GM12878 (cell line): ENCODE results near the gene OR2H1. TPM values are rescaled to one million over a fixed set of nuclear protein-coding genes. Genes with fewer than 3 reads are reported as not detected.

Experiments used
- ATAC-seq: fragments of 200-7000 bp; cut with Tn5 transposase; 3 replicates; pipeline ENCODE4 v1.9.1; 2020; ENCODE audit warnings: mild to moderate bottlenecking, moderate library complexity
- BruUV-seq: library from RNA; stranded (reverse); fragments of 400-500 nt; replicated peaks from 2 replicates; lab custom pipeline; 2021; lab: Mats Ljungman, UMichigan
- CTCF ChIA-PET: fragments of 300-600 bp; sonication (Branson Sonifier 250); formaldehyde crosslinking; extraction: SDS; loops from one replicate; lab custom pipeline; 2021; ENCODE audit warnings: inconsistent platforms; lab: Yijun Ruan, JAX
- POLR2A ChIA-PET: fragments of 350-600 bp; formaldehyde crosslinking; extraction: SDS; loops from one replicate; lab custom pipeline; 2021; ENCODE audit warnings: inconsistent platforms; lab: Charles Lee
- RAD21 ChIA-PET: fragments of 300-600 bp; sonication (Branson Sonifier 250); formaldehyde crosslinking; loops from one replicate; lab custom pipeline; 2023; ENCODE audit warnings: antibody characterized with exemption; ENCODE audit not compliant: unreplicated experiment; lab: Charles Lee
- SMC1A ChIA-PET: fragments of 300-600 bp; sonication (Branson Sonifier 250); formaldehyde crosslinking; loops from one replicate; lab custom pipeline; 2023; ENCODE audit not compliant: unreplicated experiment, uncharacterized antibody; lab: Charles Lee
- DNase-seq: peaks from one replicate; pipeline ENCODE4 v3.0.0-alpha.2; 2011; ENCODE audit warnings: low read depth, low spot score
- FAIRE-seq: peaks from 3 replicates; lab custom pipeline; 2011; peaks lifted over from hg19 to GRCh38; lab: Jason Lieb, UNC
- H2AFZ ChIP-seq: 2 replicates; pipeline ENCODE4 v1.6.0; 2011; ENCODE audit warnings: low read depth, low read length, control low read depth; ENCODE audit not compliant: control insufficient read depth
- H3K27ac ChIP-seq: 2 replicates; pipeline ENCODE4 v1.5.1; 2011; ENCODE audit warnings: control low read depth; ENCODE audit not compliant: control insufficient read depth, insufficient read depth
- H3K27me3 ChIP-seq, 2 experiments: replicated peaks in 1 of 2; 2 replicates each; pipeline versions ENCODE4 v1.6.0 to v1.6.1; 2011; ENCODE audit warnings: low read length in 1 of 2; ENCODE audit not compliant: control insufficient read depth in 2 of 2, insufficient read depth in 2 of 2
- H3K36me3 ChIP-seq, 2 experiments: 2 replicates each; pipeline ENCODE4 v1.5.1; 2011; ENCODE audit warnings: low read length in 1 of 2; ENCODE audit not compliant: control insufficient read depth in 2 of 2, insufficient read depth in 2 of 2
- H3K4me1 ChIP-seq: 2 replicates; pipeline ENCODE4 v1.6.1; 2011; ENCODE audit warnings: mild to moderate bottlenecking, low read length, moderate library complexity, mixed read lengths; ENCODE audit not compliant: control insufficient read depth, insufficient read depth
- H3K4me2 ChIP-seq: 2 replicates; pipeline ENCODE4 v1.6.0; 2011; ENCODE audit warnings: control low read depth; ENCODE audit not compliant: control insufficient read depth, insufficient read depth
- H3K4me3 ChIP-seq: fragments of 200-600 bp; sonication (generic); 2 replicates; pipeline ENCODE4 v1.5.1; 2016
- H3K79me2 ChIP-seq: 2 replicates; pipeline ENCODE4 v1.6.0; 2011; ENCODE audit warnings: low read length; ENCODE audit not compliant: control insufficient read depth, insufficient read depth
- H3K9ac ChIP-seq: 2 replicates; pipeline ENCODE4 v1.8.0; 2011; ENCODE audit warnings: low read length, control low read depth, mixed read lengths; ENCODE audit not compliant: control insufficient read depth, insufficient read depth
- H3K9me3 ChIP-seq: replicated peaks from 3 replicates; pipeline ENCODE4 v1.5.1; 2011; ENCODE audit warnings: mild to moderate bottlenecking, low read length; ENCODE audit not compliant: control insufficient read depth, insufficient read depth
- H4K20me1 ChIP-seq: 2 replicates; pipeline ENCODE4 v1.6.0; 2011; ENCODE audit not compliant: control insufficient read depth, insufficient read depth
- CBX3 ChIP-seq: fragments of 200-600 bp; sonication (generic); IDR thresholded peaks from 2 replicates; pipeline ENCODE4 v1.6.1; 2016; ENCODE audit warnings: low read depth, borderline replicate concordance
- CREM ChIP-seq: IDR thresholded peaks from 2 replicates; pipeline ENCODE4 v1.6.1; 2014; ENCODE audit warnings: antibody characterized with exemption, low read depth
- EED ChIP-seq: sonication (generic); IDR thresholded peaks from 2 replicates; pipeline ENCODE4 v1.6.1; 2016; ENCODE audit warnings: antibody characterized with exemption, low read depth
- HDAC2 ChIP-seq: fragments of 200-600 bp; sonication (generic); IDR thresholded peaks from 2 replicates; pipeline ENCODE4 v1.6.1; 2017
- IKZF1 ChIP-seq: fragments of 450-650 bp; conservative IDR thresholded peaks from 2 replicates; pipeline ENCODE4 v1.6.1; 2017; ENCODE audit warnings: antibody characterized with exemption, mild to moderate bottlenecking
- IKZF2 ChIP-seq, 2 experiments: fragments of 450-650 bp; IDR thresholded peaks; 2 replicates each; pipeline ENCODE4 v1.6.1; 2017; ENCODE audit warnings: mild to moderate bottlenecking in 2 of 2, moderate library complexity in 2 of 2
- KLF5 ChIP-seq: fragments of 450-650 bp; IDR thresholded peaks from 2 replicates; pipeline ENCODE4 v1.6.1; 2014; ENCODE audit warnings: mild to moderate bottlenecking; ENCODE audit not compliant: partially characterized antibody
- MEF2B ChIP-seq: fragments of 450-650 bp; IDR thresholded peaks from 2 replicates; pipeline ENCODE4 v1.6.1; 2018; ENCODE audit warnings: mild to moderate bottlenecking, moderate library complexity; ENCODE audit not compliant: partially characterized antibody, poor library complexity, severe bottlenecking
- MTA3 ChIP-seq: IDR thresholded peaks from 2 replicates; pipeline ENCODE4 v1.6.1; 2012; ENCODE audit warnings: low read length, inconsistent platforms, borderline replicate concordance
- MYB ChIP-seq: fragments of 150-350 bp; IDR thresholded peaks from 2 replicates; pipeline ENCODE4 v1.6.1; 2014; ENCODE audit warnings: mild to moderate bottlenecking, low read depth, low read length, borderline replicate concordance
- PAX5 ChIP-seq: IDR thresholded peaks from 2 replicates; pipeline ENCODE4 v1.6.1; 2011; ENCODE audit warnings: low read depth, low read length, borderline replicate concordance
- RELA ChIP-seq: fragments of 450-650 bp; IDR thresholded peaks from 2 replicates; pipeline ENCODE4 v1.8.0; 2014; ENCODE audit warnings: borderline replicate concordance; ENCODE audit not compliant: partially characterized antibody
- RUNX3 ChIP-seq: IDR thresholded peaks from 2 replicates; pipeline ENCODE4 v1.6.1; 2012; ENCODE audit warnings: low read length, inconsistent platforms
- SMC3 ChIP-seq: IDR thresholded peaks from 2 replicates; pipeline ENCODE4 v1.6.1; 2011; ENCODE audit warnings: low read length, improper control_type of control experiment, borderline replicate concordance
- SP1 ChIP-seq: IDR thresholded peaks from one replicate; pipeline ENCODE4 v1.6.1; 2011; ENCODE audit warnings: low read depth, low read length
- TCF7 ChIP-seq: IDR thresholded peaks from 2 replicates; pipeline ENCODE4 v1.6.1; 2014; ENCODE audit warnings: antibody characterized with exemption, borderline replicate concordance
- ZBED1 ChIP-seq: IDR thresholded peaks from 2 replicates; pipeline ENCODE4 v1.6.1; 2016; ENCODE audit warnings: borderline replicate concordance
- ZNF24 ChIP-seq: fragments of 450-650 bp; IDR thresholded peaks from 2 replicates; pipeline ENCODE4 v1.6.1; 2017; ENCODE audit warnings: antibody characterized with exemption, mild to moderate bottlenecking
- WGBS: methylation state at CpG from one replicate; pipeline ENCODE4 v1.1.6; 2016; ENCODE audit warnings: low lambda C conversion rate; ENCODE audit not compliant: insufficient replicate concordance, insufficient coverage; ENCODE audit errors: missing lambda C conversion rate; 5-methylcytosine and 5-hydroxymethylcytosine counted together
- in situ Hi-C: fragments of 300-500 bp; cut with MboI; formaldehyde crosslinking; loops from 9 replicates; pipeline ENCODE4 v1.14.3; 2018; ENCODE audit warnings: mixed read lengths
- intact Hi-C: fragments of 100-400 bp; cut with micrococcal nuclease; formaldehyde crosslinking; loops from one replicate; pipeline ENCODE4 v1.14.2; 2022; ENCODE audit not compliant: unreplicated experiment
- polyA plus RNA-seq, 11 experiments: library from polyadenylated mRNA; depleted of rRNA in 4 of 11; unstranded in 6 of 11; stranded (reverse) in 5 of 11; fragments of >200 nt; fragmentation: Nextera tagmentation in 4 of 11; fragmentation: Illumina TruSeq in 1 of 11; extraction: Ambion mirVana in 4 of 11; extraction: Trizol in 1 of 11; gene quantifications; 1 replicate in 1 of 11; 2 replicates in 10 of 11; pipeline versions ENCODE4 v1.2.1 to v1.2.3, GENCODE V29; 2011 to 2016; ENCODE audit warnings: inconsistent platforms in 2 of 11, missing spikeins in 2 of 11, low read depth in 1 of 11
- total RNA-seq, 4 experiments: library from RNA; depleted of rRNA in 3 of 4; stranded (reverse); fragments of >200 nt in 3 of 4; fragmentation: Illumina TruSeq in 1 of 4; extraction: Trizol in 1 of 4; gene quantifications; 2 replicates each; pipeline versions ENCODE4 v1.2.1 to v1.2.3, GENCODE V29; 2013 to 2021
- TF ChIP-seq, protein P1 (sequence below): fragments of 450-650 bp; IDR thresholded peaks from 2 replicates; pipeline ENCODE4 v1.6.1; 2017; ENCODE audit warnings: mild to moderate bottlenecking
- TF ChIP-seq, protein P2 (sequence below): IDR thresholded peaks from 2 replicates; pipeline ENCODE4 v1.6.1; 2012; ENCODE audit warnings: improper control_type of control experiment, low read depth, low read length; ENCODE audit not compliant: insufficient replicate concordance

OR2H1 gene
- total and polyA plus RNA-seq, 10 of the 15 experiments (the other 5 are each of a cell fraction or from before 2014, with no cell fraction given) = not detected

- no peak for TF ChIP-seq CBX3
- TF ChIP-seq RELA = no peak
- TF ChIP-seq MEF2B = no peak
- TF ChIP-seq CREM = no peak
- no peak for TF ChIP-seq TCF7
- TF ChIP-seq, protein P1, sequence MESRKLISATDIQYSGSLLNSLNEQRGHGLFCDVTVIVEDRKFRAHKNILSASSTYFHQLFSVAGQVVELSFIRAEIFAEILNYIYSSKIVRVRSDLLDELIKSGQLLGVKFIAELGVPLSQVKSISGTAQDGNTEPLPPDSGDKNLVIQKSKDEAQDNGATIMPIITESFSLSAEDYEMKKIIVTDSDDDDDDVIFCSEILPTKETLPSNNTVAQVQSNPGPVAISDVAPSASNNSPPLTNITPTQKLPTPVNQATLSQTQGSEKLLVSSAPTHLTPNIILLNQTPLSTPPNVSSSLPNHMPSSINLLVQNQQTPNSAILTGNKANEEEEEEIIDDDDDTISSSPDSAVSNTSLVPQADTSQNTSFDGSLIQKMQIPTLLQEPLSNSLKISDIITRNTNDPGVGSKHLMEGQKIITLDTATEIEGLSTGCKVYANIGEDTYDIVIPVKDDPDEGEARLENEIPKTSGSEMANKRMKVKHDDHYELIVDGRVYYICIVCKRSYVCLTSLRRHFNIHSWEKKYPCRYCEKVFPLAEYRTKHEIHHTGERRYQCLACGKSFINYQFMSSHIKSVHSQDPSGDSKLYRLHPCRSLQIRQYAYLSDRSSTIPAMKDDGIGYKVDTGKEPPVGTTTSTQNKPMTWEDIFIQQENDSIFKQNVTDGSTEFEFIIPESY = no peak
- TF ChIP-seq HDAC2 = no peak
- TF ChIP-seq SMC3 = no peak
Observed at GRCh38 chr6:29507319-29507718, 50.4 kb downstream of the OR2H1 start (continued).

DNA sequence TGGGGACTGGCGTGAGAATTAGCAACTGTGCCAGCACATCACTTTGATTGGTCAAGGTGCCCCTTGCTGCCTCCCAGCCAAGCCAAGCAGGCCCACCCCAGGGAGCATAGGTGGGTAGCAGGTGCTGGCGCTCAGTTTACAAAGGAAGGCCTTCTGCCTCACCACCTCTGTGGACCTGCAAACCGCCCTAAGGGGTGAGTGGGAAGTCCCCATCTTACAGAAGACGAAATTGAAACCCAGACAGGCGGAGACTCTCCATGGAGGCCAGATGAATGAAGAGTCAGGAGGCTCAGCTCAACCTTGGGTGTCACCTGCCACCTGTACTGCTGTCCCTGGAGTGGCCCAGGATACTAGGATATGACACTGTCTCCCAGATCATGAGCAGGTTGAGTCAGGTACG, 52.3 kb downstream of the OR2H1 start:
- Histone ChIP-seq H3K4me3 (no peak overlapping the region), H3K9me3 (no peaks in the 10 kb centered on the region), H3K27ac (no peak overlapping the region), H3K4me2 (peak overlapping the region; percentile 41), H2AFZ (no peak overlapping the region), H3K36me3 (no peaks in the 10 kb centered on the region), H3K4me1 (peaks cover 9% of the 10 kb centered on the region), H3K9ac (no peak overlapping the region), H3K27me3 (no peaks in the 10 kb centered on the region), H4K20me1 (no peaks in the 10 kb centered on the region), H3K79me2 (no peaks in the 10 kb centered on the region)
- WGBS = 6% methylated on average over 6 of the region's 6 CpGs
- FAIRE-seq = peak; percentile 80
- DNase-seq = no peak
- ChIA-PET CTCF (interaction anchor here (1.5 kb wide), 1 partner anchor 145 kb away, joined by 4 read pairs; no protein-coding TSS in a partner anchor), SMC1A (no interaction called here), POLR2A (interaction anchor here (0.6 kb wide), 1 partner anchor 77 kb away, joined by 5 read pairs; no protein-coding TSS in a partner anchor), RAD21 (interaction anchor here (1.2 kb wide), 1 partner anchor 49 kb away, joined by 3 read pairs; no protein-coding TSS in a partner anchor)
- intact Hi-C loops (no loop called here), in situ Hi-C loops (no loop called here)
- BruUV-seq = no TSS peak
- peak; percentile 95 for ATAC-seq
- TF ChIP-seq KLF5 (no peak), PAX5 (no peak), SP1 (no peak), EED (peak; percentile 25; the same call in 1 of the 2 replicates), MTA3 (no peak), IKZF1 (peak; percentile 15; the same call in 1 of the 2 replicates), ZBED1 (no peak), ZNF24 (no peak), IKZF2 (IDR thresholded peaks at IDR 0.05) (0 out of 4 replicates have a peak, but pooled peaks of 1 of the 2 experiments have one; percentile 18), MYB (no peak), RUNX3 (peak; percentile 39; the same call in 1 of the 2 replicates)
- TF ChIP-seq, protein P2, sequence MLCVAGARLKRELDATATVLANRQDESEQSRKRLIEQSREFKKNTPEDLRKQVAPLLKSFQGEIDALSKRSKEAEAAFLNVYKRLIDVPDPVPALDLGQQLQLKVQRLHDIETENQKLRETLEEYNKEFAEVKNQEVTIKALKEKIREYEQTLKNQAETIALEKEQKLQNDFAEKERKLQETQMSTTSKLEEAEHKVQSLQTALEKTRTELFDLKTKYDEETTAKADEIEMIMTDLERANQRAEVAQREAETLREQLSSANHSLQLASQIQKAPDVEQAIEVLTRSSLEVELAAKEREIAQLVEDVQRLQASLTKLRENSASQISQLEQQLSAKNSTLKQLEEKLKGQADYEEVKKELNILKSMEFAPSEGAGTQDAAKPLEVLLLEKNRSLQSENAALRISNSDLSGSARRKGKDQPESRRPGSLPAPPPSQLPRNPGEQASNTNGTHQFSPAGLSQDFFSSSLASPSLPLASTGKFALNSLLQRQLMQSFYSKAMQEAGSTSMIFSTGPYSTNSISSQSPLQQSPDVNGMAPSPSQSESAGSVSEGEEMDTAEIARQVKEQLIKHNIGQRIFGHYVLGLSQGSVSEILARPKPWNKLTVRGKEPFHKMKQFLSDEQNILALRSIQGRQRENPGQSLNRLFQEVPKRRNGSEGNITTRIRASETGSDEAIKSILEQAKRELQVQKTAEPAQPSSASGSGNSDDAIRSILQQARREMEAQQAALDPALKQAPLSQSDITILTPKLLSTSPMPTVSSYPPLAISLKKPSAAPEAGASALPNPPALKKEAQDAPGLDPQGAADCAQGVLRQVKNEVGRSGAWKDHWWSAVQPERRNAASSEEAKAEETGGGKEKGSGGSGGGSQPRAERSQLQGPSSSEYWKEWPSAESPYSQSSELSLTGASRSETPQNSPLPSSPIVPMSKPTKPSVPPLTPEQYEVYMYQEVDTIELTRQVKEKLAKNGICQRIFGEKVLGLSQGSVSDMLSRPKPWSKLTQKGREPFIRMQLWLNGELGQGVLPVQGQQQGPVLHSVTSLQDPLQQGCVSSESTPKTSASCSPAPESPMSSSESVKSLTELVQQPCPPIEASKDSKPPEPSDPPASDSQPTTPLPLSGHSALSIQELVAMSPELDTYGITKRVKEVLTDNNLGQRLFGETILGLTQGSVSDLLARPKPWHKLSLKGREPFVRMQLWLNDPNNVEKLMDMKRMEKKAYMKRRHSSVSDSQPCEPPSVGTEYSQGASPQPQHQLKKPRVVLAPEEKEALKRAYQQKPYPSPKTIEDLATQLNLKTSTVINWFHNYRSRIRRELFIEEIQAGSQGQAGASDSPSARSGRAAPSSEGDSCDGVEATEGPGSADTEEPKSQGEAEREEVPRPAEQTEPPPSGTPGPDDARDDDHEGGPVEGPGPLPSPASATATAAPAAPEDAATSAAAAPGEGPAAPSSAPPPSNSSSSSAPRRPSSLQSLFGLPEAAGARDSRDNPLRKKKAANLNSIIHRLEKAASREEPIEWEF = no peak
